Immature natural killer cell (primary cell): ENCODE results near the gene ADK. TPM values are rescaled to one million over a fixed set of nuclear protein-coding genes. Genes with fewer than 3 reads are reported as not detected.

ENCODE experiments used
- DNase-seq, 3 donors: peaks; one replicate each; pipeline ENCODE4 v3.0.0; 2022; ENCODE audit warnings: mixed read lengths in 1 of 3
- H3K27ac Mint-ChIP-seq, 6 donors: one replicate each; pipeline ENCODE4 v1.8.0; 2020; ENCODE audit warnings: mixed read lengths in 6 of 6, mild to moderate bottlenecking in 5 of 6, inconsistent platforms in 4 of 6, moderate library complexity in 3 of 6
- H3K27me3 Mint-ChIP-seq, 3 donors: one replicate each; pipeline ENCODE4 v1.8.0; 2020 to 2021; ENCODE audit warnings: low read depth in 3 of 3, mild to moderate bottlenecking in 3 of 3, mixed read lengths in 3 of 3, moderate library complexity in 3 of 3, inconsistent platforms in 1 of 3
- H3K36me3 Mint-ChIP-seq, 3 donors: one replicate each; pipeline ENCODE4 v1.8.0; 2020; ENCODE audit warnings: mixed read lengths in 3 of 3, inconsistent platforms in 2 of 3, mild to moderate bottlenecking in 2 of 3
- H3K4me1 Mint-ChIP-seq, 2 donors: one replicate each; pipeline ENCODE4 v1.8.0; 2020; ENCODE audit warnings: inconsistent platforms in 2 of 2, mild to moderate bottlenecking in 2 of 2, mixed read lengths in 2 of 2, moderate library complexity in 1 of 2
- H3K4me3 Mint-ChIP-seq, 5 donors: one replicate each; pipeline ENCODE4 v1.8.0; 2020; ENCODE audit warnings: mild to moderate bottlenecking in 5 of 5, mixed read lengths in 5 of 5, inconsistent platforms in 3 of 5, moderate library complexity in 3 of 5
- H3K9me3 Mint-ChIP-seq, 6 donors: one replicate each; pipeline ENCODE4 v1.8.0; 2020; ENCODE audit warnings: mild to moderate bottlenecking in 6 of 6, mixed read lengths in 6 of 6, inconsistent platforms in 4 of 6, moderate library complexity in 3 of 6
- polyA plus RNA-seq, 3 donors: library from polyadenylated mRNA; unstranded; fragments of 300-500 nt; fragmentation: Illumina TruSeq; gene quantifications; one replicate each; pipeline ENCODE4 v1.2.3, GENCODE V29; 2021

ADK gene
- polyA plus RNA-seq, 3 donors from 2014 or later: 26.9 to 36.7 (median 28.4) TPM

DNA sequence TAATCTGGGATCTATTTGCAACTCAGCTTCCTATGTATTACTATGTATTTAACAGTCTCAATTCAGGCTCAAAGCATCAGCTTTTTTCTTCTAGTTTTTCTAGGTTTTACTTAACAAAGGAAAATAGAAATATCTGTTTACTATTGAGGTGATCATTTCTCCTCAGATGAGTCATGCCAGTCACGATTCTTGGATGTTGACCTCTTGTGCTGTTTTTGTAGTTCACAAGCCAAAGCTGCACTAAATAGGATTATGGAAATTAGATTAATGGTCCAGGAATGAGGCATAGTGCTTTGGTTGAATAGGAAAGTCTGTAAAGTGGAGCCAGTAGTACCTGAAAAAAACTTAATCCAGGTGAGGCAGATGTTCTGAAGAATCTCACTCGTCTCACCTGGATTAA, 477.1 kb downstream of the ADK start:
- H3K4me1 Mint-ChIP-seq: no peaks in the 10 kb centered on the region
- no peak overlapping the region for H3K27ac Mint-ChIP-seq
- H3K36me3 Mint-ChIP-seq: peaks cover 4 to 10% (median 5%) of the 10 kb centered on the region in 3 donors
- DNase-seq: no peak
- H3K4me3 Mint-ChIP-seq: no peak overlapping the region
- peaks cover 0 to 1% (median 0%) of the 10 kb centered on the region in 3 donors for H3K27me3 Mint-ChIP-seq
- no peaks in the 10 kb centered on the region for H3K9me3 Mint-ChIP-seq

- Mint-ChIP-seq H3K9me3 (peaks cover 11 to 22% (median 17%) of the 10 kb centered on the region in 6 donors), H3K27me3 (peaks cover 0 to 4% (median 0%) of the 10 kb centered on the region in 3 donors), H3K4me1 (no peaks in the 10 kb centered on the region), H3K27ac (no peak overlapping the region), H3K36me3 (peaks cover 18 to 29% (median 29%) of the 10 kb centered on the region in 3 donors), H3K4me3 (no peak overlapping the region)
- DNase-seq: no peak
These were observed 484.0 kb downstream of the ADK start for GRCh38 chr10:74634995-74635536.

DNA sequence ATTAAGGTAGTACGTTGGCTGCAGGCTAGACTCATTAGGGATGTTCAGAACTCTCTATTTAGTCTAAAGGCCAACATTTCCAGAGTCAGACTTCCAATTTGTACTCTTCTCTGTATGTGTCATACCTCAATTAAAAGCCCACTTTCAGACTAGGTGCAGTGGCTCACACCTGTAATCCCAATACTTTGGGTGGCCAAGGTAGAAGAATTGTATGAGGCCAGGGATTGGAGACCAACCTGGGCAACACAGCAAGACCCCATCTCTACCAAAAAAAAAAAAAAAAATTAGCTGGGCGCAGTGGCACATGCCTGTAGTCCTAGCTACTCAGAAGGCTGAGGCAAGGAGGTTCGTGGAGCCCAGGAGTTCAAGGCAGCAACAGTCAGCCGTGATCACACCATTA, 484.6 kb downstream of the ADK start:
- Mint-ChIP-seq H3K9me3 (peaks cover 11 to 22% (median 17%) of the 10 kb centered on the region in 6 donors), H3K27ac (no peak overlapping the region), H3K36me3 (peaks cover 18 to 29% (median 29%) of the 10 kb centered on the region in 3 donors), H3K27me3 (peaks cover 0 to 4% (median 0%) of the 10 kb centered on the region in 3 donors), H3K4me3 (no peak overlapping the region), H3K4me1 (no peaks in the 10 kb centered on the region)
- DNase-seq: no peak

GRCh38 chr10:74637685-74638084, 486.7 kb downstream of the ADK start:
- no peak overlapping the region for H3K4me3 Mint-ChIP-seq
- no peaks in the 10 kb centered on the region for H3K4me1 Mint-ChIP-seq
- no peak for DNase-seq
- H3K27me3 Mint-ChIP-seq: peaks cover 0 to 3% (median 0%) of the 10 kb centered on the region in 3 donors
- H3K9me3 Mint-ChIP-seq: peaks cover 11 to 22% (median 17%) of the 10 kb centered on the region in 6 donors
- H3K27ac Mint-ChIP-seq: no peak overlapping the region
- peaks cover 14 to 25% (median 21%) of the 10 kb centered on the region in 3 donors for H3K36me3 Mint-ChIP-seq

- H3K9me3 Mint-ChIP-seq: peaks cover 6 to 13% (median 9%) of the 10 kb centered on the region in 6 donors
- peaks cover 0 to 2% (median 0%) of the 10 kb centered on the region in 3 donors for H3K27me3 Mint-ChIP-seq
- no peak overlapping the region for H3K27ac Mint-ChIP-seq
- peaks cover 8 to 20% (median 9%) of the 10 kb centered on the region in 3 donors for H3K36me3 Mint-ChIP-seq
- H3K4me3 Mint-ChIP-seq: no peak overlapping the region
- no peak for DNase-seq
- no peaks in the 10 kb centered on the region for H3K4me1 Mint-ChIP-seq
These were observed 489.3 kb downstream of the ADK start for GRCh38 chr10:74640134-74640921.

- H3K4me1 Mint-ChIP-seq: no peaks in the 10 kb centered on the region
- DNase-seq: no peak
- H3K27me3 Mint-ChIP-seq: peaks cover 0 to 2% (median 0%) of the 10 kb centered on the region in 3 donors
- peaks cover 3 to 9% (median 5%) of the 10 kb centered on the region in 6 donors for H3K9me3 Mint-ChIP-seq
- no peak overlapping the region for H3K27ac Mint-ChIP-seq
- H3K4me3 Mint-ChIP-seq: no peak overlapping the region
- peaks cover 6 to 13% (median 9%) of the 10 kb centered on the region in 3 donors for H3K36me3 Mint-ChIP-seq
These were observed 490.6 kb downstream of the ADK start for GRCh38 chr10:74641659-74642058.

DNA sequence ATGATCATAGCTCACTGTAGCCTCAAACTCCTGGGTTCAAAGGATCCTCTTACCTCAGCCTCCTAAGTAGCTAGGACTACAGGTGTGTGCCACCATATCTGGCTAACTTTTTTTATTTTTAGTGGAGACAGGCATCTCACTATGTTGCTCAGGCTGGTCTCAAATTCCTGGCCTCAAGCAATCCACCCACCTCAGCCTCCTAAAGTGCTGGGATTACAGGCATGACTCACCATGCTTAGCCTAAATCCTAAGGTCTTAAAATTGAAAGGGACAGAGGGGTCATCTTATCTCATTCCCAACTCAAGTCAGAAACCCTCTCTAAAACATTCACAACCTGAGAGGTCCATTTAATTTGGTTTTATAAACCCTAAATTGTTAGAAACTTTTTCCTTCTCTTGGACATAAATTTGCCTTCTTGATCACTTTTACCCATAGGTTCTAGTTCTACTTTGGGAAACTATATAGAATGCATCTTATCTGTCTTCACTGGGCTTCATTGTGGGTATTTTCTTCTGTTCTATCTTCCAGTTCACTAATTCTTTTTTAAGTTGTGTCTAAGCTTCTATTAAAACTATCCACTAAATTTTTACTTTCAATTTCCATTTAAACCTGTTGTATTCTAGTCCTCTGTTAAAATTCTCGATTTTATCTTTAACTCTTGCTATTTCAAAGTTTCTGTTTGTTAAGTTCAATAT, 492.0 kb downstream of the ADK start:
- DNase-seq: no peak
- Mint-ChIP-seq H3K27me3 (peaks cover 0 to 2% (median 0%) of the 10 kb centered on the region in 3 donors), H3K36me3 (peaks cover 6 to 13% (median 9%) of the 10 kb centered on the region in 3 donors), H3K4me3 (no peak overlapping the region), H3K4me1 (no peaks in the 10 kb centered on the region), H3K9me3 (peaks cover 3 to 9% (median 5%) of the 10 kb centered on the region in 6 donors), H3K27ac (no peak overlapping the region)

- H3K27ac Mint-ChIP-seq: no peak overlapping the region
- peaks cover 3 to 9% (median 5%) of the 10 kb centered on the region in 6 donors for H3K9me3 Mint-ChIP-seq
- peaks cover 0 to 2% (median 0%) of the 10 kb centered on the region in 3 donors for H3K27me3 Mint-ChIP-seq
- peaks cover 6 to 13% (median 9%) of the 10 kb centered on the region in 3 donors for H3K36me3 Mint-ChIP-seq
- no peaks in the 10 kb centered on the region for H3K4me1 Mint-ChIP-seq
- H3K4me3 Mint-ChIP-seq: no peak overlapping the region
- no peak for DNase-seq
These were observed 492.6 kb downstream of the ADK start for GRCh38 chr10:74643596-74643975.

DNA sequence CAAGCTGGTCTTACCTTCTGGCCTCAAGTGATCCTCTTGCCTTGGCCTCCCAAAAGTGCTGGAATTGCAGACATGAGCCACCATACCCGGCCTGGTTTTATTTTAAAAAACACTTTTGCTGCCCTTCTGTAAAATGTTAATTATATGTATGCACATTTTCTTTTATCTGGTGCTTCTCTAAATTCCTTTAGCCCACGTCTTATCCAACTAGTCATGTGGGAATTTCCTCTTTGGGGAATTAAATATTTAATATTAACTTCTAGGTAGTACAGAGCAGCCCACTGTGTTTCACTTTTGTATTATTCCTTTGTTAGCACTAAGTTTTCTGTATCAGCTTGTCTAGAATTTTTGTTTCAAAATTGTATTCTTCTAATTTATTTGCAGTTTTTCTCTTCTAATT, 493.7 kb downstream of the ADK start:
- no peaks in the 10 kb centered on the region for H3K4me1 Mint-ChIP-seq
- H3K27me3 Mint-ChIP-seq: no peaks in the 10 kb centered on the region
- DNase-seq: no peak
- H3K36me3 Mint-ChIP-seq: peaks cover 9 to 13% (median 9%) of the 10 kb centered on the region in 3 donors
- no peak overlapping the region for H3K27ac Mint-ChIP-seq
- peaks cover 3 to 9% (median 5%) of the 10 kb centered on the region in 6 donors for H3K9me3 Mint-ChIP-seq
- no peak overlapping the region for H3K4me3 Mint-ChIP-seq

DNA sequence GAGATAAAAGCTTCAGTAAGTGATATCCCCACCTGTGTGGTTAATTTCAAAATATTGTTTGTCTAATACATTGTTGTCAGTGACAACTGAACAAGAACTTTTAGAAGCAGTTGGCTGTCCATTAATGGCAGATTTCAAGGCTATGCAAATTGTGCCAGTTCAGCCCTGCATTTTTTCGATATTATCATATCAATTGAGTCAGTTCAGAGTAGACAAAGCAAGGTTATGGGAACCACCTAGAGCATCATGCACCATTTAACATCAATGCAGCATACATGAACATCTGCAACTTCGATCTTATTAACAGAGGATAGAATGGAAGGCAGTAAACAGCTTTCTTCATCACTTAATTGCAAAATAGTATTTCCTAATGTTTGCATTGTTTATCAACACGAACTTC, 494.7 kb downstream of the ADK start:
- Mint-ChIP-seq H3K4me1 (no peaks in the 10 kb centered on the region), H3K27me3 (no peaks in the 10 kb centered on the region), H3K27ac (no peak overlapping the region), H3K9me3 (peaks cover 3 to 9% (median 5%) of the 10 kb centered on the region in 6 donors), H3K4me3 (no peak overlapping the region), H3K36me3 (peaks cover 9 to 13% (median 11%) of the 10 kb centered on the region in 3 donors)
- DNase-seq: no peak

GRCh38 chr10:74650613-74651012, 499.6 kb downstream of the ADK start:
- DNase-seq: no peak
- Mint-ChIP-seq H3K4me3 (no peak overlapping the region), H3K27me3 (peaks cover 0 to 2% (median 0%) of the 10 kb centered on the region in 3 donors), H3K27ac (no peak overlapping the region), H3K4me1 (no peaks in the 10 kb centered on the region), H3K36me3 (peaks cover 0 to 10% (median 0%) of the 10 kb centered on the region in 3 donors), H3K9me3 (no peaks in the 10 kb centered on the region)

DNA sequence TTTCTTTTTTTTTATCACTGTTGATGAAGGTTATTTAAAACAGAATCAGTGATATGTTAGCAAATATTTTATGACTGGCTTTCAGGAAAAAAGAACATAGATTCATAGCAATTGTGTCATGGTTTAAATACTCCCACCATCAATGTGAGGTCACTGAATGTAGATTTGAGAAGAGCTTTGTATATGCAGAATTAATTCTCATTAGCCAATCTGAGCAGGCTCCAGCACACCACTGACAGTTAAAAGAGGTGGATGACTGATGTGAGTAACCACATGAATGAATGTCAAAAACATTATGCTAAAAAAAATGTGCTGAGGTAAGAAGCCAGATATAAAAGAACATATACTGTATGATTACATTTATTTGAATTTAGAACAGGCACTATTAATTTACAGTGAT, 500.5 kb downstream of the ADK start:
- Mint-ChIP-seq H3K4me3 (no peak overlapping the region), H3K9me3 (no peaks in the 10 kb centered on the region), H3K27me3 (peaks cover 0 to 2% (median 0%) of the 10 kb centered on the region in 3 donors), H3K27ac (no peak overlapping the region), H3K36me3 (peaks cover 0 to 10% (median 0%) of the 10 kb centered on the region in 3 donors), H3K4me1 (no peaks in the 10 kb centered on the region)
- no peak for DNase-seq

- Mint-ChIP-seq H3K36me3 (peaks cover 0 to 10% (median 0%) of the 10 kb centered on the region in 3 donors), H3K27ac (no peak overlapping the region), H3K9me3 (no peaks in the 10 kb centered on the region), H3K27me3 (peaks cover 0 to 2% (median 0%) of the 10 kb centered on the region in 3 donors), H3K4me1 (no peaks in the 10 kb centered on the region), H3K4me3 (no peak overlapping the region)
- no peak for DNase-seq
These were observed 501.6 kb downstream of the ADK start for GRCh38 chr10:74652664-74653063.

- Mint-ChIP-seq H3K4me3 (no peak overlapping the region), H3K36me3 (peaks cover 0 to 6% (median 0%) of the 10 kb centered on the region in 3 donors), H3K27ac (no peak overlapping the region), H3K4me1 (no peaks in the 10 kb centered on the region), H3K9me3 (no peaks in the 10 kb centered on the region), H3K27me3 (peaks cover 0 to 2% (median 2%) of the 10 kb centered on the region in 3 donors)
- no peak for DNase-seq
These were observed 507.5 kb downstream of the ADK start for GRCh38 chr10:74658511-74658910.
